COR-L47 (cell line): ENCODE measurements around the gene OR52B6.
"Not testable (repeated sequence)": the region's sequence is repeated elsewhere in the genome, so short reads cannot be mapped to it uniquely, and the experiment has no call there.

Experiments used
- DNase-seq: peaks from one replicate; lab custom pipeline; 2025; lab: John Stamatoyannopoulos, UW

Gene OR52B6, protein sequence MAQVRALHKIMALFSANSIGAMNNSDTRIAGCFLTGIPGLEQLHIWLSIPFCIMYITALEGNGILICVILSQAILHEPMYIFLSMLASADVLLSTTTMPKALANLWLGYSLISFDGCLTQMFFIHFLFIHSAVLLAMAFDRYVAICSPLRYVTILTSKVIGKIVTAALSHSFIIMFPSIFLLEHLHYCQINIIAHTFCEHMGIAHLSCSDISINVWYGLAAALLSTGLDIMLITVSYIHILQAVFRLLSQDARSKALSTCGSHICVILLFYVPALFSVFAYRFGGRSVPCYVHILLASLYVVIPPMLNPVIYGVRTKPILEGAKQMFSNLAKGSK

DNA sequence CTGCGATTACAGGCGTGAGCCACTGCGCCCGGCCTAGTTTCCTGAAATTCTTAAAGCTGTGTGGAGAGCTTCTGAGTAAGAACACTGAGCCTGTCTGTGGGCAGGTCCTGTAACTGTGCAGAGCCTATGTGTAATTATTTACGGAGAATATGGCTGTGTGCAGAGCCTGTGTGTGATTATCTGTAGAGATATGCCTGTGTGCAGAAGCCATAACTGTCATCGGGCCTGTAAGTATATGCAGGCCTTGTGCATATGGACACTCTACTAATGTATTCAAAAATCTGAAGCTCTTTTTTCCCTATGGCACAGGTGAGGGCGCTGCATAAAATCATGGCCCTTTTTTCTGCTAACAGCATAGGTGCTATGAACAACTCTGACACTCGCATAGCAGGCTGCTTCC, at the start of gene OR52B6:
Gene OR52B6 (plus strand): TSS at position 301 of the 400 bp plus-strand sequence. CDS start 0 bp downstream, at position 301.
- DNase-seq = no peak

DNA sequence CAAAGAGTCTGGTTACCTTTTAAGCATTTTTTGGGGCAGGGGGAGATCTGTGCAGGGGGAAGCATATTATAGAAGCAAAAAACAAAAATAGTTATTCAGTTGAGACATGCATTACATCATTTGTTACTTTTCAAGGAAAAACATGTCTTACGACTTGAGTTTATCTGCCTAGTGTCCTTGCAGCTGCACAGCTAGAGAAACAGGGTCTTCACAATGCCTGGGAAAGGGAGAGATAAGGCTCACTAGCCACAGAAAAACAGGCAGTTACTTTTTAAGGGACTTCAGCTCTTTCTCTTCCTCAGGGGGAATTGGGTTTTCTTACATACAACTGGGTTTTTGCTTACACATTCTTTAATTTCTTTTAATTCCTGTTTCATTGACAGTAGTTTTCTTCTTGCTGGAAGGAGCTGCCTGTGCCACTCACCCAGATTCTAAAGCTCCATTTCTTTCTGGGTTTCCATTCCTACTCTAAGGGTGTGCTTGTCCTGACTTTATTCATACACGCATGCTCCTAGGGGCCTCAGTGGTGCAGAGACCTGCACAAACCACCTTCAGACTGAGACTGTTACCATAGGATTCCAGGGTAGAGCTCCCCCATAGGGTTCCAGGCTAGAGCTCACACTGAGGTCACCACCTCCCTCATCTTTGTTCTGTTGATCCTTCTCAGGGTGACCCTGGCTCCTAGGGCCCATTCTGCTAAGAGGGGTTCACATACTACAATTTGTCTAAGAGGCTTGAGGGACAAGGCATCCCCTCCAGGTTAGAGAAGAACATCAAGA, 49.4 kb upstream of the OR52B6 start:
- DNase-seq = no peak

GRCh38 chr11:5534046-5534445, 46.6 kb upstream of the OR52B6 start:
- no peak for DNase-seq

DNA sequence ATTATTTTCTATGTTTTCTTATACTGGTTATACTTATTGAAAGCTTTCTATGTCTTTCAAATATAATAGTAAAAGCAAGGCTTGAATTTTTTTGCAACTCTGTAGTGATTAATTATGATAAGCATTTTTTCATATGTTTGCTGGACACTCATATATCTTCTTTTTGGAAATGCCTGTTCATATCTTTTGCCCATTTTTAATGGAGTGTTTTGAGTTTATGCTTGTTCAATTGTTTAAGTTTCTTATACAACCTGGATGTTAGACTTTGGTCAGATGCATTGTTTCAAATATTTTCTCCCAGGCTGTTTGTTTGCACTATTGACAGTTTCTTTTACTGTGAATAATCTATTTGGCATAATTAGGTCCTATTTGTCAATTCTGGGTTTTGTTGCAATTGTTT, 44.2 kb upstream of the OR52B6 start:
- no peak for DNase-seq

DNA sequence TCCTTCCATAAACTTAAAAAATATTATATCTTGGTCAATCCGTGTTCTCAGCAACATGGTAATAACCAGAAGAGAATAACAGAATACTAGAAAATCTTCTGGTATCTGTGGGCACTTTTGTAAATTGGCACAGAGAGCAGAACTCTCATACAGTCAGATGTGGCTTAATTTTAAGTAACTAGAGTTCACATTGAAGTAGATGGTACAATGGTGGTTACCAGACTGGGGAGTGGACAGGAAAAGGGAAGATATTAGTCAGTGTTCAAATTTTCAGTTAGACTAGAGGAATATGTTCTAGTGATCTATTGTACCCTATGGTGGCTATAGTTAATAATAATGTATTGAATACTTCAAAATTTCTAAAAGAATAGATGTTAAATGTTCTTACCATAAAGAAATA, 39.2 kb upstream of the OR52B6 start:
- no peak for DNase-seq

- DNase-seq = no peak
Measured at GRCh38 chr11:5546457-5546856, 34.2 kb upstream of the OR52B6 start.

DNA sequence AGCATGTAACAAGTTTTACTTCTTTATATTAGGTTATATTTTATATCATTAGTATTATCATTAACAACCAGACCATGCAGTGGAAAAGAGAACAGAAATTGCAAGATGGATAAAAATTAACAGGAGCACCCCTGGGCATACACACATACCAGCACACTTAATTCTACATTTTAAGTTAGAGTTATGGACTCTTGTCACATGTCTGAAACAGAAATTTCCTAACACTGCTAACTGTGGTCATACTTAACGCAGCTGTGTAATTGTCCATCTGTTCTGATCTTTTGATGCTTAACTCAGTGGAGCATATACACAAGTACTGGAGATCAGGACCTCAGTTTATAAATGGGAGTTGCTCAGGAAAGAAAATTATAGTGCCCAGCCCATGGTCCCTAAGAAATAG, 32.7 kb upstream of the OR52B6 start:
- DNase-seq = no peak

DNA sequence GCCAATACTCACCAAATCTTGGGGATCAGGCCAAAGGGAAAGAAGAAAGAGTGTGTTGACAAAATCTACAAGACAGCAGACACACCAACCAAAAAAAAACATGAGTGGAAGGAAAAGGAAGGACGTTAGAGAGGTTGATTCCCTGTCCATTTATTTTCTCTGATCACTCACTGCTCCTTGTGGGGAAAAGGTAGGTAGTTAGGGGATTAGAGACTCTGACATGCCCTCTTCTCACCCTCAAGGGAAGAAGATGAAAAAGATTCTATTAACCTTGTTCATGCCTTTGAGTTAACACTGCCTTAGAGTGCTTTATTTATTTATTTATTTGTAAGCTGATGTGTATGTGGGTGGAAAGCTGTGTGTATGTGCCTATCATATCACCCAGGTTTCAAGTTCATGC, 32.2 kb upstream of the OR52B6 start, which contains the start of gene OR52H1:
Gene OR52H1 (minus strand): TSS at position 101 of the 400 bp plus-strand sequence. CDS start 3,035 bp downstream, outside the sequence.
- no peak for DNase-seq

DNA sequence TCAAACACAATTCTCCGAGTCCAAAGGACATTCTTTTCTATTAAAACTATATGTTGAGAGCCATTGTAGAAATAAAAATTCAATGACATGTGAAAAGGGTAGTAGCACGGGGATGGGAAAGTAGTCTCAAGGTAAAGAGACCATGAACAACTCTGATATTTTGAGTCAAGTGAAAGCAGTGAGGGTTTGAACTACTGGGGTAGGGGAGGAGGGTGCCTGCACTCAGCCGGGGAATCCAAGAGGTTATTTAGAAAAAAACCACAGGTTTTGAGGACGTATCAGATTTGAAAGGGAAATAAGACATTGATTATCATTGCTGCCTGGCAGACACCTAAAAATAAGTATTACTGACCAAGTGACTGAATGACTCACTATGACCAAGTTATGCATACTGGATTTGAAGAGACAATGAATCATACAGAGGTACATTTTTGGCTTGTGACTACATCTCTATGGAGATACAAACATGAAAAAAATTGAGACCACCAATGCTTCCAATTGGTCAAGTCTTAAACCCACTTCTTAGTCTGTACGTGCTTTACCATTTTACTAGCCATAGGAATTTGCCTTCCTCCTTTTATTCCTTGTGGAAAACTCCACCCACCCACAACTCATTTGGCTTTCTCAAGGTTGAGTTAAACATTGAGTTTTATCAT, 30.1 kb upstream of the OR52B6 start:
- no peak for DNase-seq

GRCh38 chr11:5553343-5553742, 27.3 kb upstream of the OR52B6 start:
- no peak for DNase-seq

GRCh38 chr11:5556596-5557188, 24.0 kb upstream of the OR52B6 start:
- DNase-seq = no peak

DNA sequence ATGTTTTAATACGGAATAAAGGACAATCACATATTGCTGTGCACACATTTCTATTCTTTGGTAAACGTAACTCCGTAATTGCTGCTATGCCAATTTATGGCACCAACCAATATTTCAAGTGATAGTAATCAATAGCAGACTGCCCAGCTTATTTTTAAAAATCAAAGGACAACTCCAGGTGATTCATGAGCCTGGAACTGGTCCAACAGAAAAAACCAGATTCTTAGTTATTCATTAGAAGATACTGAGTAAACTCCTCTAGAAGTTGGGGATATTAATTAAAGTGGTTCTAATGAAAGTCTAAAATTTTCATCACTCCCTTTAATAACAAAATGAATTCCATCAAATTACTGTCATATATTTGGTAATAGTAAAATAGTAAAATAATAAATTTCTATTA, 22.9 kb upstream of the OR52B6 start:
- no peak for DNase-seq

DNA sequence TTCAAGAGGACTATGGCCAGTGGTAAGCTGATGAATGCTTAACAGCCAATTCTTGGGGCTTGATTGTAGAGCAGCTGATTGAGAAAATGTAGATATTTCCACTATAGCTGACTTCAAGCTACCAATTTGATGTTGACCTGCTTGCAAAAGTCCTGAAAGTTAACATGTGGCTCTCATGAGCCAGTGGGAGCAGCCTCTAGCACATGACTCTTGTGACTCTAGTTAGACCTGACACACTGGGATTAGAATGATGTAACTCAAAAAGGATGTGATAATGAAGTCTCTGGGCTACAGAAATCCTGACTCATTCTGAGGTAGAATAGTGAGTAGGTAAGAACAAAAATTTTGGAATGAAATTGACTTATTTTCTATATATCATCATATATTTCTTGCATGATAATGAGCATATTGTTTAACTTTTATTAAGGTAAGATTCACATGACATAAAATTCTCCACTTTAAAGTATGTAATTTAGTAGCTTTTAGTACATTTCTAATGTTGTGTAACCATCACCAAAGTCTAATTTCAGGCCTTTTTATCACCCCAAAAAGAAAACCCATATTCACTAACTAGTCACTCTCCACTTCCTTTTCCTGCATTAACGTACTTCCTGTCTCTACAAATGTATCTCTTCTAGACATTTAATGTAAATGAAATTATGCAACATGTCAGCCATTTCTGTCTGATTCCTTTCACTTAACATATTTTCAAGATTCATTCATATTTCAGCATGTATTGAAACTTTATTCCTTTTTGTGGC, 16.2 kb upstream of the OR52B6 start:
- DNase-seq = no peak

DNA sequence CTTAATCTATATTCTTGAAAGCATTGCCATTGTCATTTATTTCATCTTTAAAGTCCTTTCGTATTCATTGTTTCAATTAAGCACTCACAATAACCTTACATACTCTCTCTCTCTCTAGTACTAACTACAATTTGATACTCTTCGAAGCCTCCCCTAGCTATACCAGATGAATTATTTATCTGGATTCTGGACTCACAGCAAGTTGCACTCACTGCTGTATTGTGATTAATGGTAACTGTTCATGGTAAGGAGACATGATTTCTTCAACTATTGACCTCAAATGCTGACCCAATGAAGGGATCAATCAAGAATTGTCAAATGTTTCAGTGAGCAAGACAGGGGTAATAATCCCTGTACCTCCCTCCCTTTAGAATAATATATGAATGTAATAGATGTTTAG, 6.0 kb upstream of the OR52B6 start:
- no peak for DNase-seq

GRCh38 chr11:5575152-5575551, 5.5 kb upstream of the OR52B6 start:
- DNase-seq = no peak

DNA sequence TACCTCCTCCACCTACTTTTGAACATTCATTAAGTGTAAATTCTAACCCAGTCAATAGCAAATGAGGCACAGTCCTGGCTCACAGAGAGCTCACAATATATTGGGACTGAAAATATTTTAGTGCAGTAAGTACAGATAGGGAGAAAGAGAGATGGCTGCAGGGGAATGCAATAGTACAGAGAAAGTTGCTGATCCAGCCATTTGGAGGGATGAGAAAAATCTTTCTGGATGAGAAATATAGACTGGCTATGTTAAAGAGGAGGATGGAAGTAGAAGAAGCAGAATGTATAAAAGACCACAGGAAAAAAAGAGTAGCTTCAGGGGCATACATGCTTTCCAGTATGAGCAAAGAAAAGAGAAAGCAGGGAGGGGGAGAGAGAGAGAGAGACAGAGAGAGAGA, 3.6 kb upstream of the OR52B6 start:
- no peak for DNase-seq

DNA sequence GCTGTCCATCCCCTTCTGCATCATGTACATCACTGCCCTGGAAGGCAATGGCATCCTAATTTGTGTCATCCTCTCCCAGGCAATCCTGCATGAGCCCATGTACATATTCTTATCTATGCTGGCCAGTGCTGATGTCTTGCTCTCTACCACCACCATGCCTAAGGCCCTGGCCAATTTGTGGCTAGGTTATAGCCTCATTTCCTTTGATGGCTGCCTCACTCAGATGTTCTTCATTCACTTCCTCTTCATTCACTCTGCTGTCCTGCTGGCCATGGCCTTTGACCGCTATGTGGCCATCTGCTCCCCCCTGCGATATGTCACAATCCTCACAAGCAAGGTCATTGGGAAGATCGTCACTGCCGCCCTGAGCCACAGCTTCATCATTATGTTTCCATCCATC, 337 bp downstream of the OR52B6 start:
- no peak for DNase-seq

DNA sequence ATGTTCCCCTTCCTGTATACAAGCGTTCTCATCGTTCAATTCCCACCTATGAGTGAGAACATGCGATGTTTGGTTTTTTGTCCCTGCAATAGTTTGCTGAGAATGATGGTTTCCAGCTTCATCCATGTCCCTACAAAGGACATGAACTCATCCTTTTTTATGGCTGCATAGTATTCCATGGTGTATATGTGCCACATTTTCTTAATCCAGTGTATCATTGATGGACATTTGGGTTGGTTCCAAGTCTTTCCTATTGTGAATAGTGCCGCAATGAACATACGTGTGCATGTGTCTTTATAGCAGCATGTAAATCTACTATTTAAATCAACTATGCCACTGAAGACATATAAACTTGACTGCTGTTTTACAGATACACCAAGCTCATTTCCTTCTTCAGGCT, 3.8 kb downstream of the OR52B6 start:
- not testable (repeated sequence) for DNase-seq

DNA sequence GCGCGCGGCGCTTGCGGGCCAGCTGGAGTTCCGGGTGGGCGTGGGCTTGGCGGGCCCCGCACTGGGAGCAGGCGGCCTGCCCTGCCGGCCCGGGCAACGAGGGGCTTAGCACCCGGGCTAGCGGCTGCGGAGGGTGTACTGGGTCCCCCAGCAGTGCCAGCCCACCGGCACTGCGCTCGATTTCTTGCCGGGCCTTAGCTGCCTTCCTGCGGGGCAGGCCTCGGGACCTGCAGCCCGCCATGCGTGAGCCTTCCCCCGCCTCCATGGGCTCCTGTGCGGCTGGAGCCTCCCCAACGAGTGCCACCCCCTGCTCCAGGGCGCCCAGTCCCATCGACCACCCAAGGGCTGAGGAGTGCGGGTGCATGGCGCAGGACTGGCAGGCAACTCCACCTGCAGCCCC, 9.2 kb downstream of the OR52B6 start:
- not testable (repeated sequence) for DNase-seq

DNA sequence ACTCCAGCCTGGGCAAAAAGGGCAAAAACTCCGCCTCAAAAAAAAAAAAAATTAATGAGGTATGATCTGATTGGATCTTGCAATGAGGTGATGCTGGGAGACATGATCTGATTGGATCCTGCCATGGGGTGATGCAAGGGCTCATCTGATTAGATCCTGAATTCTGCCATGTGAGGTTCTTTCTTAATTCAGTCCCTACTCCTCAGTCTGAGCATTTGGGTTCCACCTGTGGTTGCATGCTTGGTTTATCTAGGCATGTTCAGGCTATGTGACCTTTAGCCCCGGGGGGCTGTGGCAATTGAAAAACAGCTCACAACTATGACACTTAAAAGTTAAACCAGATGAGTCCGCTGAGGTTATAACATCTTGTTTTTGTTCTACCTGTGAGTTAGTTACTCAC, 10.9 kb downstream of the OR52B6 start:
- DNase-seq = no peak

GRCh38 chr11:5592615-5593014, 11.9 kb downstream of the OR52B6 start:
- no peak for DNase-seq

DNA sequence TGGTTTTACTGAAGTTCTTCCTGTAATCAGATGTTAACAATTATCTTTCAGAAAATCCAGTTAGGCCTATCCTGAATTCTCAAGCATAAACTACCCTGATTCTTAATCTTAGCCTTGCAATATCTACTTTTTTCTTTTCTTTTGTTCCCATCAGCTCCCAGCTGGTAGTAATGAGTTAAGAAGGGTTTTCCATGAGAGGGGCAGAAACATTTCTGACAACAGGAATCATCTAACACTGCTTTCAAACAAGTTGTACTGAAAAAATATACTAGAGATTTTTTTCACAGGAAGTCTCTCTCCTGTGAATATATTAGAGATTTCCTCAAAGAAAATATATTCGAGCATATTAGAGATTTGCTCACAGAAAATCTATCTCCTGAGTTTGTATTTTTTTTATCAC, 12.5 kb downstream of the OR52B6 start:
- no peak for DNase-seq
